ENCODE measurements around the gene SPAG6.
"Not testable (repeated sequence)": the region's sequence is repeated elsewhere in the genome, so short reads cannot be mapped to it uniquely, and the experiment has no call there.

Gene SPAG6

DNA sequence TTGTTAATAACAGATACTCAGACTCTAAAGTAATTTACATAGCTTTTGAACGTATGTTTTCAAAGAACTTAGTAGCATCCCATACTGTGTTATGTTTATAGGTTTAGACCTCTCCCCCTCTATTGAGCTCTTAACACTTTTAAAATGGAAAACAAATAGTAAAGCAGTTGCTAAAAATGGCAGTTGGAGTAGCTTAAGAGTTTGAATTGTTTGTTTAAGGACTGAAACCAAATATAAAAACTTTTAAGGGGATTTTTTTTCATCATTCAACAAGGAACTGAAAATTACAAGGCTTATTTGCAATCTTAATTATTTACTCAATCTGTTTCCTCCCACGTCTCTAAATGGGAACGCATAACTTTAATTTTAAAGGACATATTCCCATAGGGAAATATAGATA lies 1.6 kb upstream of the SPAG6 start:
- DNase-seq, result no peak

DNA sequence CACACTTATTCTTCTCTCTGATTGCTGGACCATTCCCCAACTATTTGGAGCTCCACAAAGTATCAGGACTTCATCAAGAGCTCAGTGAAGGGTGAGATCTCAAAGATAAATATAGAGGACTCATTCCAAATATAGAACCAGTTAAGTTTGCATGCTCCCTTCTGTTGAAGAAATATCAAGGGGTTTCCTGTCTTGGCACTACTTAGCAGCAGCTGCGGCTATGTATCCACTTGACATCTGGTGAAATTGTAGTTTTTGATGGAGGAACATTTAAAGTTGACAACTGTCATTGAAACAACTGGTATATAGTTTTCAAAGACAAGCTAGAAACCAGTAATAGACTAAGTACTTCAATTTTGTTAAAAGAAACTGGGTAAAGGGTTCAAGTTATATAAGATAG lies 1.0 kb upstream of the SPAG6 start:
- DNase-seq, result no peak

DNA sequence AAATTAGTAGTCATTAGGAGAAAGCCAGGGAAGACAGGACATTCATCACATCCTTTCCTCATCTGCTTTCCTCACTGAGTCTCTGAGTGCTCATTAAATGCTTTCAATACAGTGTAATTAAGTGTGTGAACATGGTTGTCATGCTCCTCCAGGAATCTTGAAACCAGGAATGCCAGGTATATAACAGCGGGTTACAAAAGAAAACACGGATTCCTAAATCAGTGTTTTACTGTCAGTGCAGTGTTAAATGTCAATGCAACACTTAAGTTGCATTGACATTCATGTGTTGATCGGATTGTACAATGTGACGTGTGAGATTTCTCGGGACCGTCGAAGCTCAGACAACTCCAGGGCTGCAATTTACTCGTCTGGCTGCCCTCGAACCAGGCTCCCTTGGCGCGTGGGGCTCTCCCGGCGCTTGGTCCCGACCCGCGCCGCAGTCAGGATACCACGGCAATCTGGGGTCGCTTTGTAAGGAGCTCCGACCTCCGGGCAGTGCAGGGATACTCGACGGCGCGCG lies 455 bp upstream of the SPAG6 start:
- DNase-seq, result no peak

DNA sequence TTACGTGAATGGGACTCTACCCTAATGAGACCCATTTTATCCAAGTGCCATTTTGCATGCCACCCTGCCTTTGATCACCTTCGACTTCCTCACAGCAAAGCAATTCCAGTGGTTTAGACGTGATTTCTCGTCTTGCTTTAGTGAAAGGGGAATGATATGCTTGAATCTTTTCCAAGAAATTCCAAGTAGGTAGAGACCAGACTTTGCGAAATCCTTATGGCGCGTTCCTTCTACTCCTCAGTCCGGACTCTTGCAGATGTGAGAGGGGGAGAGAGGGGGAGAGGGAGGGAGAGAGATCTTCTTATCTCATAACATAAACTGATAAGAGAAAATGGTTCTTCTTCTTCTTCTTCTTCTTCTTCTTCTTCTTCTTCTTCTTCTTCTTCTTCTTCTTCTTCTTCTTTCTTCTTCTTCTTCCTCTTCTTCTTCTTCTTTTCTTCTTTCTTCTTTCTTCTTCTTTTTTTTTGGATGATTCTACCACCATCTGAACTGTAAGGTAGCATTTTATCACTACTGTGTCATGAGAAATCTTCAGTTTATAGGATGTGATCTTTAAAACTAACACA lies 883 bp downstream of the SPAG6 start:
- no peak for DNase-seq

DNA sequence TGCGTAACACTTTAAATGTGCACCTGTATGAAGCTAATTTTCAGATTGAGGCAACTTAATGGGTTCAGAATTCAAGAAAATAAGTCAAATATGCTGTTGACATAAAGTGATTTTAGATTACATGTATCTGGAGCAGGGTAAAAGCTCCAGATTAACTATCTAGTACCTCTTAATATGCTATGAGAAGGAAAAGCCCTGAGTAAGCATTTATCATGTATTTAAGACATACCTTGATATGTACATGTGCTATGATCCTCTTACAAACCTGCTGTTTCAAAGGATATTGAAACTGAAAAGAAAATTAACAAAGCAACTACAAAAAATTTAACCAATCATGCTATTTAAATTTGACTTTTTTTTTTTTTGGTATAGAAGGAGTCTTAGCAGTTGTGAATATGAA lies 4.5 kb downstream of the SPAG6 start:
- no peak for DNase-seq

DNA sequence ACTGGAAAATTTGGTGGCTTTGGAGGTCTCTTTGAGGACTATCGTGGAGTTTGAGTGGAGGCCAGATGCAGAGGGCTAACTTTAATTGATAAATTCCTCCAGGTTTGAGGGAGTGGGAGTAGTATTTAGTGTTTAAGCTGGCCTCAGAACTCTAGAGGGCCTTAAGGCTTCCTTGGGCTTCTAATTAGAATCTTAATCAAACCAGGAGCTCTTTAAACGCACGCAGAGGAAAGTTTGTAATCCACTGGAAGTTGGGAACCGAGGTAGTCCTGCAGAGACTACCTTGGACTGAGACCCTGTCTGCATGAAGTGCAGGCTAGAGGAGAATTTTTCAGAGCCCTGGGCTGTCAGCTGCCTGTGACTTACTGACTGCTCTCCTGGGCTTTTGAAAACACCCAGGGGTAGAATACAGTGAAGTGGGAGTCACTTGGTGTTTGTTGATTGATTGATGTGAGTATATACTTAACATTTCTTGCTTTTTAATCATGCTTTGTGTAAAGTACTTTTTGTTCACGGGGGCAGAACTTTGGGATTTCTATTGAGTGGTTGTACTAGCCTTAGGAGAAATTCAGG lies 5.9 kb downstream of the SPAG6 start:
- no peak for DNase-seq

DNA sequence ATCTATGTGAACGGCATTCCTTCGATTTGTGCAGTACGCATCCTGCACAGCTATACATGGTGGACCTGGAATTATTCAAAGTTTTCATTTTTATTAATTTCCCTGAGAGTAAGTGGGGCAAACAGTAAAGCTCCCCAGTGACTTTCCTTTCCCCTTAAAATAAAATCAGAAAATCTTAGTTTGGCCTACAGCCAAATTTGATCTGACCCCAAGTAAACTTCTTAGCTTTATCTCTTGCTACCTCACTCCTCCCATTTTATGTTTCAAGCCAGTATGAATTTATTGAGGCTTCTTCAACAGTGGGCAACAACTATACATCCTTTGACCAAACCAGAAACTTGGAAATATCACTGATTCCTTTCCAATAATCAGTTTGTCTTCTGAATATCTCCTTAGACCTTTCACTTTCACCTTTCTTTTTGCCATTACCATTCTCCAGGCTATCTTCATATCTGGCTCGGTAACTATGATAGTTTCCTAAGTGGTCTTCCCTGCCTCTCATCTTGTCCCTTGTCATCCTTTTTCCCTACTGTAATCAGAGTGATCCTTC lies 11.1 kb downstream of the SPAG6 start:
- no peak for DNase-seq

DNA sequence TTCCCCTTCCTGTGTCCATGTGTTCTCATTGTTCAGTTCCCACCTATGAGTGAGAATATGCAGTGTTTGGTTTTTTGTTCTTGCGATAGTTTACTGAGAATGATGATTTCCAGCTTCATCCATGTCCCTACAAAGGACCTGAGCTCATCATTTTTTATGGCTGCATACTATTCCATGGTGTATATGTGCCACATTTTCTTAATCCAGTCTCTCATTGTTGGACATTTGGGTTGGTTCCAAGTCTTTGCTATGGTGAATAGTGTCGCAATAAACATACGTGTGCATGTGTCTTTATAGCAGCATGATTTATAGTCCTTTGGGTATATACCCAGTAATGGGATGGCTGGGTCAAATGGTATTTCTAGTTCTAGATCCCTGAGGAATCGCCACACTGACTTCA lies 12.5 kb downstream of the SPAG6 start:
- DNase-seq, result not testable (repeated sequence)

DNA sequence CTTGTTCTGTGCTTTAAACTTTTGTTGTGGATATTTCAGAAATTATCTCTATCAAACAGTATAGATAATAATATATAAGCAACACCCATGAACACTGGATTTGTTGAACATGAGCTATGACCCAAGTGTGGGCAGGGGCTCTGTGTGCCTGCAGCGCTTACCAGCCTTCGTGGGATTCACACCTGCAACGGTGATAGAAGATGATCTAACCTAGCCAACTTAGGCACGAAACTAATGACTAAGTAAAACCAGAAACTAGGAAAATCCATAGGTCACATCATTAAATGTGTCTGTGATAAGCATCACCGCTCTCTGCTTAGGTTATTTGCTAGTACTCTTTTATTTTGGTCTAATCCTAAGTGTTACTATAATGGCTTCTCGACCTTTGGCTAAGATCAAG lies 18.0 kb downstream of the SPAG6 start:
- DNase-seq, result no peak

DNA sequence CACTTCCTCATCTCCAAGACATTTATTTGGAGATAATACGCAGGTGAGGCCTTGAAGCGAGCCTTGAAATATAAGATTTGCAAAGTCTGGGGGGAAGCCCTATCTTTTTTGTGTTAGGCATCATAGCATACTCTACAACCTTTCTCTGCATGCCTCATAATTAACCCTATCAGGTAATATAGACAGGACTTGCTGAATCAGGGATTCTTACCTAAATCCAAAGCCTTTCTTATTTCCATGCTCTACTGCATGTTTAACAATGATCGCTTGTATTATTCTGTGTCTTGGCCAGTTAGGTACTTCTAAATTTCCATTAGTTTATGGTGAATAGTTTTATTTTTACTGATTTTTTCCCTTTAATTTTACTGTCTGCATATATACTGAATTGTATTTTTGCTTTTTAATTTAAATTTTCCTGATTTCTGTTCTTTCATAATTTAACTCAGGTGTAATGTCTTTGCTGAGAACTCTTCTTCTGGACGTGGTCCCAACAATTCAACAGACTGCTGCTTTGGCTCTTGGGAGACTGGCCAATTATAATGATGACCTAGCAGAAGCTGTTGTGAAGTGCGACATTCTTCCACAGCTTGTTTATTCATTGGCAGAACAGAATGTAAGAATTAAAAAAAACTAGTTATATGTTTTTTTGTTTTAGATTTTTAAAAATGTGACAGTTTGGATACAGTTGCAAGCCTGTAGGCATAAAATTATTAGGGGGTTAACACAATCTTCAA lies 19.3 kb downstream of the SPAG6 start:
- no peak for DNase-seq

DNA sequence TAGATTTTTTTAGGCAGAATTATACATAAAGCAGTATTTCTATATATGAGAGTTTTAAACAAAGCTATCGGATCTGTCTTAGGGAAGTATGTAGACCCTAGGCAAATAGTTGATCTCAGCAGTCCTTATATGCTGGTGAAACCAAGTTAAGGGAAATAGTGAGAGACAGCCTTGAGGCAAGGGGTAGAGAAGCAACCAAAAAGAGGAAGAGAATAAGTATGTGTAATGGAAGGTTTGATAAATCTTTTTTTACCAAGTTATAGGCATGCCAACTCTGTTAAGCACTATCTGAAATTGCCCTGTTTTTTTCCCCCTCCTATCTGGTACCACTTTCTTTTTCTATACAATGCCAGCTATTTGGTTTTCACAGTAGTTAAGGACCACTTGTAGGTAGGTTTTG lies 19.9 kb downstream of the SPAG6 start:
- DNase-seq, result no peak

DNA sequence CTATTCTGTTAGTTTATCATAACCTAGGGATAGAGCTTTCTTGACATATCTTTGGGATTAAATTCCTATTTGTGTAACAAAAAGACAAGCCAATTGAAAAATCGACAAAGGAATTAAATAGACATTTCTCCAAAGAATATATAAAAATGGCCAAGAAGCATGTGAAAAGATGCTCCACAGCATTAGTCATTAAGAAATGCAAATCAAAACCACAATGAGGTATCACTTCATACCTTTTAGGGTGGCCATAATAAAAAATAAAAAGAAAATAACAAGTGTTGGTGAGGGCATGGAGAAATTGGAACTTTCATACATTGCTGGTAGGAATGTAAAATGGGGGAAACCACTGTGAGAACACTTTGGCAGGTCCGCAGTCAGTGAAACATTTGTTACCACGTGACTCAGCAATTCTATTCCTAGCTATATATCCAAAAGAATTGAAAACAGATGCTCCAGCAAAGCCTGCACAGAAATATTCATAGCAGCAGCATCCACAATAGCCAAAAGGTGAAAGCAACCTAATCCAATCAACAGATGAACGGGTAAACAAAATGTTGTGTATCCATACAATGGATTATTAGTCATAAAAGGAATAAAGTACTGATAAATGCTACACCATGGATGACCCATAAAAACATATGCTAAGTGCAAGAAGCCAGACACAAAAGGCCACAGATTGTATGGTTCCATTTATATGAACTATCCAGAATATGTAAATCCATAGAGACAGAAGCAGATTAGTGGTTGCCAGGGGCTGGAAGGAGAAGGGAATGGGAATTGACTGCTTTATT lies 20.5 kb downstream of the SPAG6 start:
- peak; percentile 16 for DNase-seq

DNA sequence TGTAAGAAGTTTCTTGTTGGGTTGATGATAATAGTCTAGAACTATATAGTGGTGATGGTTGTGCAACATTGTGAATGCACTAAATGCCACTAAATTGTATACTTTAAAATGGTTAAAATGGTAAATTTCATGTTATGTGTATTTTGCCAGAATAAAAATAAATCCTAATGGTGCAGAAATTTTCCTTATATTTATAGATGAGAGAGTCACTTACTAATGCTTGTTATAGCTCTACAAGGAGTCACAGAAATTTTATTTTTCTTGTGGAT lies 21.1 kb downstream of the SPAG6 start:
- DNase-seq, result no peak

DNA sequence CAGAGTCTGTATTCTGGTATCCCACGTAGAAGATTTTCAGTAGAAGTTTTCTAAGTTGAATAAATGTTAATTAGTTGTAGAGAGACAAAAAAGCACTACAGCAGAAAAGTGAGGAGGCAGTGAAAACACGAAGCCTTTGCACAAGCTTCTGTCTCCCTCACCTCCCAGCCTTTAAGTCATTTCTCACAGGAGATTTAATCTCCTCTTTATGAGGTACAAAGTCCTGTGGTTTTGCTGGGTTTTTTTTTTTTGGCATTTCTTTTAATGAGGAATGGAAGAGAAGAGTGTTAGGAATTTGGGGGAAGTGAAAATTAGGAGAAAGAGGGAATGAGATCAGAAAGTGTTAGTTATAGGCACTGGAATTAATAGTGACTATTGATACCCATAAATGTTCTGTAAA lies 21.5 kb downstream of the SPAG6 start:
- no peak for DNase-seq

DNA sequence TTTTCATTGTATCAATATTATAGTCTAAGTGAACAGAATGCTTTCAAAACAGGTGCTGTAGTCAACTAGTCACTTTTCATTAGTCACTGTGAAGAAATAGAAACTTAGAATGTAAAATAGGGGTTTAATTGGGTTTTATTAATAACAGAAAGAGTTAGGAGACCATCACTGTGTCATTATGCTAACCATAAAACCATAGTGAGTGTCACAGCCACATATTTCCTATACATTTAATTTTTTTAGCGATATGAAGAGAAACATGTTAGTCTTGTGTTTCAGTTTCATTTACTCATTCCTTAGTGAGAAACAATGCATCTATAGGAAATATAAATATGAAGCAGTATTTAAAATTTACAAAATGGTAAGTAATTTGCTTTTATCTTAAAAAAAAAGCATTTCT lies 22.2 kb downstream of the SPAG6 start:
- DNase-seq, result no peak

DNA sequence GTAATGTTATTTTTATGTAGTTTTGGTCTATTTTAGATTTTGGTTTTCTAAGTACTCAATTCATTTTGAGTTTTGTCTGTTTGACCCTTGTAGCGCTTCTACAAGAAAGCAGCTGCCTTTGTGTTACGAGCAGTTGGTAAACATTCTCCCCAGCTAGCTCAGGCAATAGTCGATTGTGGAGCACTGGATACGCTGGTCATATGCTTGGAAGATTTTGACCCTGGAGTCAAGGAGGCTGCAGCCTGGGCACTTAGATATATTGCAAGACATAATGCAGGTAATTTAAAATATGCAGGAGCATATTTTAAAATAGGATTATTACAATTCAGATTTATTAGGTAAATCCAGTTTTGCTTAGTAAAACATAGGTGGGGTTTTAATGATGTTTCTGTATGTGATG lies 23.1 kb downstream of the SPAG6 start:
- no peak for DNase-seq

DNA sequence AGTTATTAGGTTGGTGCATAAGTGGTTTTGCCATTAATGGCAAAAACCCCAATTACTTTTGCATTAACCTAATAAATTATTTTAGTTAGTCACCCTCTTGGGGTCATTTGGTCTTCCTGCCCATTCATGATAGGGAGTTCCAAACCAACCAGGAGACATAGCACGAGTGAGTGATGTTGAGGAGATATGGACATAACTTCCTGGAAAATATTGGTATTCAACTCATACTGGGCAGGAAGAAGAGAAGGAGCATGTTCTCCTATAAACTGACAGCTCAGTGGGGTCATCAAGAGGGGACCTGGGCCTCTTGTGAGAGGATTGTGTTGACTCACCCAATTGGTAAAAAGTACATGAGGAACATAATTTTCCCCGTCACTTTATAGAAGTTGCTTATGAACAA lies 23.7 kb downstream of the SPAG6 start:
- DNase-seq, result no peak

DNA sequence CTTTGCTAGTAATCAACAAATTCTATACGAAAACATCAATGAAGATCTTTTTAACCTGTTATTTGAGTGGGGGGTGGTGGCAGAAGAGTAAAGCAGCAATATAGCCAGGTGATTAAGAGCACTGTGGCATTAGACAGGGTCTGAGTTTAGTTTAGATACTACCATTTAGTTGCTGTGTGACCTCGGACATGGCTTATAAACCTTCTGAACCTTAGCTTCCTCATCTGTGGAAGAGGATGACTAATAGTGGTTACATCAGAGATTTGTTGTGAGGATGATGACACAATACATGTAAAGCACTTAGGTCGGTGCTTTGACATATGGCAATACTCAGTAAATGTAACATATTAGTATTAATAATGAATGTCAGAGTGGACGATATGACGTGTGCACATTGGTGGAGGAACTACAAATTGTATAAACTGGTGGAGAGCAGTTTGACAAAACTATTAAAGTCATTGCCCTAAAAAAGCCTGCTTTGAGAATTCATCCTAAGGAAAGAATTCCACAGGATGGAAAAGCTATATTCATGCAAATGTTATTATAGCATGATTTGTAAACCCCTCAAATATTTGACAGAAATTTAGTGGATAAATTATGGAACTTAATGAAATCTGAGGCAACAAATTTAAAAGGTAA lies 24.3 kb downstream of the SPAG6 start:
- no peak for DNase-seq

DNA sequence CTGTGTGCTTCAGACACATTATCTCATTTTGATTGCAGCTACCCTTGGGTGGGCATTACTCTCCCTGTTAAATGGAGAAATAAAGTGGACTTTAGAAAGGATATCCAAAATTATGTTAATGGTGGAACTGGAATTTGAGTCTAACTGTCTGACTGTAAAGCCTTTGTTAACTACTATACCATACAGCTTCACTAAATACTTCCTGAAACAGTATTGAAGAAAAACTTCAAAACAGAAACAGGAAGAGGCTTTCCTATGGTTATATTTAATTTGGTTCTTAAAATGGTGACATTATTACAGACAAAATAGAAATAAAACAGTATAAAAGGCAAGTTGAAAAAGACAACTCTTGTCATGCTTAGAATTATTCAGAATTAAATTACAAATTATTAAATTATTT lies 25.0 kb downstream of the SPAG6 start:
- DNase-seq, result no peak

DNA sequence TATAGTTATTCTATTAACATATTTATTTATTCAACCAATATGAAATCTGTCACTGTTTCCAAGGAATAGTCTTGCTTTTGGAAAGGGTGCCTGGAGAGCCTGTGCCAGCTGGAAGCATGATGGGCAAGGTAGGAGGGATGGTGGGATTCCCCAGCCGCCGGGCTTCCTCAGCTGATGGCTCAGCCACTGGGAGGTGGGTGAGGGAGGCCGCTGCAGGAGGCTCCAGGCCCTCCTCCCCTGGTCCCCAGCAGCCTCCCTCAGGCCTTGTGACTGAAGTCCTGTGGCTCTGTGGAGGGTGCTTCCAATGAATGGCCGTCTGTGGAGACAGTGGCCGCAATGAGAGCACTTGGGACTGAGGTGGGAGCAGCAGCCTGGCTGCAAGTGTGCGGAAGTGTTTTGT lies 27.0 kb downstream of the SPAG6 start:
- DNase-seq, result no peak

DNA sequence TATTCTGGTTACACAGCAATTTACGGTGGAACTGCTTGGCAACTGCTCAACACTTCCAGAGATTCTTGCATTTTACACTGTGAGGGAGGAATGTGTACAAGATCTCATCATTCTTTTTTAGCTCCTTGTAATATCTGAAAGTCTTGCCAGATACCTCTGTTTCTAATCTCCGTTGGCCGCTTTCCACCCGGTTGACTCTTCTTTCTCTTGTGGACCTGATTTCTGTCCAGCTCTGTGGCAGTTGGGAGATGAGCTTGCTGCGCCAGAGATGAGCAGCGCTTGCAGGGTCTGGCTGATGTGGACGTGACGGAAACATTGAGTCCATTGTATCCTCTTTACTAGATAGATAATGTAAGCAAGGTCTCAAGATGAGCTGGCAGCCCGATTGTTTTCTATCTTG lies 27.6 kb downstream of the SPAG6 start:
- no peak for DNase-seq

DNA sequence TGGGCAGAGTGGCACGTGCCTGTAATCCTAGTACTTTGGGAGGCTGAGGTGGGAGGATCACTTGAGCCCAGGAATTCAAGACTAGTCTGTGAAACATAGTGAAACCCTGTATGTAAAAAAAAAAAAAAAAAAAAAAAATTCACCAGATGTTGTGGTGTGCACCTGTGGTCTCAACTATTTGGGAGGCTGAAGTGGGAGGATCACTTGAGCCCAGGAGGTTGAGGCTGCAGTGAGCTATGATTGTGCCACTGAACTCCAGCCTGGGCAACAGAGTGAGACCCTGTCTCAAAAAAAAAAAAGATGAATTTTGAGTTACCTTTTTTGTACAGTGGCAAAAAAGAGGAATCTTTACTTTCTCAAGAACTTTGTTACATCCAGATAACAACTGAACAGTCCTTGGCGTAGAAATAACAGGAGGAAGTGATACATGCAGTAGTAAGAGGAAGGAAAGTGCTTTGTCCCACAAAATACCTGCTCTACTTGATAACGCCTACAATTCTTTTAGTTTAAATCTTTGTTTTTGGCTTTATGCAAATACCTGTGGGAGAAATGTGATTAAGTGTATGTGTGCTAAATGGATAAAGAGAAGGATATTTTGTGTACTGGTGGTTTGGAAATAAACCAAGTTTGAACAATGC lies 29.3 kb downstream of the SPAG6 start:
- DNase-seq, result no peak

DNA sequence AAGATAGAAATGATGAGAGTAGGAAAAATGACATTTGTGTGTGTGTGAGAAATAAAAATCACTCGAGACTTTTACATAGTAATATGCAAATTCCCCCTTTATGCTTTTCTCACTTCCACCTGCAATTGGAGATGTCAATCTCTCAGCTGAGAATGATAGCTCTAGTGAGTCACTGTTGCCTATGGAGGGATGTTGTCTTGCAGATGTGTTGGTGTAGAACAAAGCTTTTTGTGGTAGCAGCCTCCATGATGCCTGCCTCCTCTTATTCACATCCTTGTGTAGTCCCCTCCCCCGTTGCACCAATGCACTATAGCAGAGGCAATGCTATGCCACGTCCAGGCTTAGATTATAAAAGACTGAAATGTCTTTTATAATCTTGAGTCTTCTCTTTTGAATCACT lies 33.8 kb downstream of the SPAG6 start:
- DNase-seq, result no peak
